ENCODE results near the gene LRFN3. TPM values are rescaled to one million over a fixed set of nuclear protein-coding genes. Genes with fewer than 3 reads are reported as not detected.

The LRFN3 gene
- total and polyA plus RNA-seq, 10 of the 15 experiments (the other 5 are each of a cell fraction or from before 2014, with no cell fraction given), result 0.02 to 7.3 (median 2.0) TPM; not detected in 1

DNA sequence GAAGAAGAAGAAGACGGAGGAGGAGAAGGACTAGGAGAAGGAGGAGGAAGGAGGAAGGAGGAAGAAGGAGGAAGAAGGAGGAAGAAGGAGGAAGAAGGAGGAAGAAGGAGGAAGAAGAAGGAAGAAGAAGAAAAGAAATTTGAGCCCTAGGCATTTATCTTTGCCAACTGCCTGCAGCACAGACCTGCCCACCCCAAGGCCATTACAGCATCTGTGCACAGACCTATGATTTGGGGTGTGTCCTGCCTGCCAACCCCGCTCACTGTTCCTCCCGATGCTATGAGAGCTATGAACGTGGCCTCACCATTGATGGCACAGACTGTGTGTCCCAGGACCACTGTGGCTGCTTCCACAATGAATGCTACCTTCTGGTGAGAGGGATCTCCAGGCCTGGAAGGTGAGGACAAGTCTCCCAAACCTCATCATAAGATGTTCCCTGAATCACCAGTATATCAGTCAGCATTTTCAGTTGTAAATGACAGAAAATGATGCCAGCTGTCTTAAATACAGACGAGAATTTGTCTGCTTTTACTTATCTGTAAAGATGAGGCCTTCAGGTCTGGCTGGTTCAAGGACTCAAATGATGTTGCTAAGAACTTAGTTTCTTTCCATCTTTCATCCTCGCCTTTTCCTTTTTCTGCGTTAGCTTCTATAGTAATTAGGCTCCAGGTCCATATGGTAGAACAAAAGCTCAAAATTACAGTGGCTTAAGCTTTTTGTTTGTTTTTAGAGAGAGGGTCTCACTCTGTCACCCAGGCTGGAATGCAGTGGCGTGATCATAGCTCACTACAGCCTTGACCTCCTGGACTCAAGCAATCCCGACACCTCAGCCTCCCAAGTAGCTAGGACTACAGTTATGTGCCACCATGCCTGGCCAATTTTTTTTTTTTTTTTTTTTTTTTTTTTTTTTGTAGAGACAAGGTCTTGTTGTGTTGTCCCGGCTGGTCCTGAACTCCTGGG, 54.9 kb downstream of the LRFN3 start:
- intact Hi-C loops (cut with micrococcal nuclease; ENCODE audit: unreplicated experiment), result no loop called here
- in situ Hi-C loops (cut with MboI), result no loop called here
- ChIA-PET SMC1A (ENCODE audit: uncharacterized antibody, unreplicated experiment) (interaction anchor here (1.2 to 1.3 kb wide), 2 partner anchors 62 to 245 kb away, joined by 3 read pairs; partner anchors contain the start of genes PSENEN and U2AF1L4), CTCF (no interaction called here), POLR2A (no interaction called here), RAD21 (ENCODE audit: unreplicated experiment) (interaction anchor here (1.0 kb wide), 1 partner anchor 23 kb away, joined by 3 read pairs; the partner anchor contains the start of gene ALKBH6)
- Histone ChIP-seq H3K4me1 (ENCODE audit: control insufficient read depth, insufficient read depth, low read length) (peaks cover 19% of the 10 kb centered on the region), H3K9ac (ENCODE audit: control insufficient read depth, insufficient read depth, low read length) (no peak overlapping the region), H3K27ac (ENCODE audit: control insufficient read depth, insufficient read depth) (no peak overlapping the region), H3K4me2 (ENCODE audit: control insufficient read depth, insufficient read depth) (no peak overlapping the region), H3K4me3 (no peak overlapping the region), H3K36me3 (ENCODE audit: control insufficient read depth in 2 of 2, insufficient read depth in 2 of 2, low read length in 1 of 2) (no peaks in the 10 kb centered on the region), H2AFZ (ENCODE audit: control insufficient read depth, low read depth, low read length) (no peak overlapping the region), H4K20me1 (ENCODE audit: control insufficient read depth, insufficient read depth) (no peaks in the 10 kb centered on the region), H3K79me2 (ENCODE audit: control insufficient read depth, insufficient read depth, low read length) (peaks cover 12% of the 10 kb centered on the region), H3K27me3 (replicated peaks in 1 of 2; ENCODE audit: control insufficient read depth in 2 of 2, insufficient read depth in 2 of 2, low read length in 1 of 2) (peaks cover 0 to 2% of the 10 kb centered on the region in 2 experiments; a peak in 3 of 4 replicates), H3K9me3 (replicated peaks; ENCODE audit: control insufficient read depth, insufficient read depth, low read length) (no peaks in the 10 kb centered on the region)
- ATAC-seq (no peak), FAIRE-seq (no peak), DNase-seq (ENCODE audit: low read depth, low spot score) (no peak)
- no TSS peak for BruUV-seq (replicated peaks)
- TF ChIP-seq JUND (IDR thresholded peaks at IDR 0.05; ENCODE audit: low read depth, low read length), result no peak
- TF ChIP-seq SMARCA5 (IDR thresholded peaks at IDR 0.05), result no peak
- no peak for TF ChIP-seq GABPA (IDR thresholded peaks at IDR 0.05; ENCODE audit: low read depth)
- no peak for TF ChIP-seq ZNF274 (IDR thresholded peaks at IDR 0.05; ENCODE audit: insufficient read depth, insufficient read length)
- no peak for TF ChIP-seq RBBP5 (conservative IDR thresholded peaks at IDR 0.05)
- TF ChIP-seq IRF5 (IDR thresholded peaks at IDR 0.05; ENCODE audit: borderline replicate concordance), result no peak
- TF ChIP-seq, protein P1, sequence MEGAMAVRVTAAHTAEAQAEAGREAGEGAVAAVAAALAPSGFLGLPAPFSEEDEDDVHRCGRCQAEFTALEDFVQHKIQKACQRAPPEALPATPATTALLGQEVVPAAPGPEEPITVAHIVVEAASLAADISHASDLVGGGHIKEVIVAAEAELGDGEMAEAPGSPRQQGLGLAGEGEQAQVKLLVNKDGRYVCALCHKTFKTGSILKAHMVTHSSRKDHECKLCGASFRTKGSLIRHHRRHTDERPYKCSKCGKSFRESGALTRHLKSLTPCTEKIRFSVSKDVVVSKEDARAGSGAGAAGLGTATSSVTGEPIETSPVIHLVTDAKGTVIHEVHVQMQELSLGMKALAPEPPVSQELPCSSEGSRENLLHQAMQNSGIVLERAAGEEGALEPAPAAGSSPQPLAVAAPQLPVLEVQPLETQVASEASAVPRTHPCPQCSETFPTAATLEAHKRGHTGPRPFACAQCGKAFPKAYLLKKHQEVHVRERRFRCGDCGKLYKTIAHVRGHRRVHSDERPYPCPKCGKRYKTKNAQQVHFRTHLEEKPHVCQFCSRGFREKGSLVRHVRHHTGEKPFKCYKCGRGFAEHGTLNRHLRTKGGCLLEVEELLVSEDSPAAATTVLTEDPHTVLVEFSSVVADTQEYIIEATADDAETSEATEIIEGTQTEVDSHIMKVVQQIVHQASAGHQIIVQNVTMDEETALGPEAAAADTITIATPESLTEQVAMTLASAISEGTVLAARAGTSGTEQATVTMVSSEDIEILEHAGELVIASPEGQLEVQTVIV (IDR thresholded peaks at IDR 0.05; ENCODE audit: borderline replicate concordance, partially characterized antibody), result no peak
- no peak for TF ChIP-seq TCF12 (IDR thresholded peaks at IDR 0.05; ENCODE audit: low read depth, low read length)
- TF ChIP-seq NFYB (IDR thresholded peaks at IDR 0.05; ENCODE audit: insufficient read depth, low read depth, low read length), result no peak
- WGBS (ENCODE audit: insufficient coverage, insufficient replicate concordance, low lambda C conversion rate, missing lambda C conversion rate), result 47% methylated on average over 9 of the region's 10 CpGs

Measured in GM12878 (cell line).